Tibial nerve (tissue), 4 donors: ENCODE data around the gene MGMT. TPM values are rescaled to one million over a fixed set of nuclear protein-coding genes. Genes with fewer than 3 reads are reported as not detected.

Experiments
- DNase-seq, 2 donors: peaks; one replicate each; pipeline ENCODE4 v3.0.0-alpha.2; 2019; ENCODE audit warnings: low spot score in 2 of 2
- H3K27ac ChIP-seq, 4 donors: fragments of 200-600 bp; sonication (generic) in 3 of 4; one replicate each; pipeline ENCODE4 v1.5.1; 2017 to 2019; ENCODE audit warnings: mild to moderate bottlenecking in 1 of 4
- H3K27me3 ChIP-seq, 2 donors: fragments of 200-600 bp; sonication (generic) in 1 of 2; one replicate each; pipeline versions ENCODE4 v1.5.1 to v1.6.0; 2017 to 2019
- H3K36me3 ChIP-seq, 3 donors: fragments of 200-600 bp; sonication (generic); one replicate each; pipeline ENCODE4 v1.5.1; 2018 to 2019
- H3K4me1 ChIP-seq, 4 donors: fragments of 200-600 bp; sonication (generic) in 3 of 4; one replicate each; pipeline ENCODE4 v1.5.1; 2017 to 2019
- H3K4me3 ChIP-seq, 4 donors: fragments of 200-600 bp; sonication (generic) in 3 of 4; one replicate each; pipeline ENCODE4 v1.5.1; 2017 to 2019; ENCODE audit warnings: mild to moderate bottlenecking in 1 of 4, moderate library complexity in 1 of 4
- H3K9me3 ChIP-seq, 4 donors: fragments of 200-600 bp; sonication (generic) in 3 of 4; one replicate each; pipeline ENCODE4 v1.5.1; 2017 to 2019
- CTCF ChIP-seq, 5 experiments: fragments of 200-600 bp in 3 of 5; fragments of 450-650 bp in 2 of 5; sonication (generic) in 3 of 5; IDR thresholded peaks; one replicate each; pipeline ENCODE4 v1.5.1; 2016 to 2019; ENCODE audit warnings: antibody characterized with exemption in 5 of 5, mild to moderate bottlenecking in 3 of 5, moderate library complexity in 2 of 5
- EP300 ChIP-seq, 2 donors: sonication (generic); formaldehyde crosslinking; IDR thresholded peaks; one replicate each; pipeline ENCODE4 v1.6.1; 2017; ENCODE audit warnings: antibody characterized with exemption in 2 of 2, mild to moderate bottlenecking in 1 of 2
- POLR2A ChIP-seq, 2 donors: fragments of 450-650 bp; IDR thresholded peaks; one replicate each; pipeline ENCODE4 v1.6.1; 2017; ENCODE audit warnings: antibody characterized with exemption in 2 of 2, mild to moderate bottlenecking in 2 of 2, moderate library complexity in 2 of 2
- WGBS, 2 donors: methylation state at CpG; one replicate each; pipeline ENCODE4 v1.1.5; 2018; 5-methylcytosine and 5-hydroxymethylcytosine counted together
- total RNA-seq, 4 donors: library from RNA; depleted of rRNA; stranded (reverse); fragments of >200 nt; gene quantifications; one replicate each; pipeline ENCODE4 v1.1.0, GENCODE V29; 2016

Gene MGMT
- total RNA-seq, 4 donors from 2014 or later, result 26.1 to 39.1 (median 33.7) TPM

GRCh38 chr10:129768437-129769355, 301.7 kb downstream of the MGMT start:
- TF ChIP-seq POLR2A (IDR thresholded peaks at IDR 0.05) (no peak), CTCF (IDR thresholded peaks at IDR 0.05) (no peak), EP300 (IDR thresholded peaks at IDR 0.05) (no peak)
- no peak for DNase-seq
- 89 to 90% methylated on average over 31 to 37 of the region's 44 CpGs for WGBS, 2 donors
- no peaks in the 10 kb centered on the region for H3K27me3 ChIP-seq
- no peak overlapping the region for H3K27ac ChIP-seq
- H3K9me3 ChIP-seq, result peaks cover 0 to 3% (median 0%) of the 10 kb centered on the region in 4 donors
- no peaks in the 10 kb centered on the region for H3K4me1 ChIP-seq
- peaks cover 0 to 78% (median 0%) of the 10 kb centered on the region in 3 donors for H3K36me3 ChIP-seq
- no peak overlapping the region for H3K4me3 ChIP-seq

GRCh38 chr10:129769381-129770116, 302.5 kb downstream of the MGMT start:
- no peaks in the 10 kb centered on the region for H3K4me1 ChIP-seq
- H3K27ac ChIP-seq, result no peak overlapping the region
- WGBS, 2 donors, result 89 to 90% methylated on average over 24 of the region's 24 CpGs
- H3K4me3 ChIP-seq, result no peak overlapping the region
- DNase-seq, result no peak
- TF ChIP-seq EP300 (IDR thresholded peaks at IDR 0.05), result no peak
- TF ChIP-seq CTCF (IDR thresholded peaks at IDR 0.05), result no peak
- TF ChIP-seq POLR2A (IDR thresholded peaks at IDR 0.05), result no peak
- no peaks in the 10 kb centered on the region for H3K27me3 ChIP-seq
- peaks cover 0 to 6% (median 0%) of the 10 kb centered on the region in 4 donors for H3K9me3 ChIP-seq
- H3K36me3 ChIP-seq, result peaks cover 0 to 78% (median 0%) of the 10 kb centered on the region in 3 donors

GRCh38 chr10:129770286-129770685, 303.2 kb downstream of the MGMT start:
- TF ChIP-seq POLR2A (IDR thresholded peaks at IDR 0.05) (no peak), CTCF (IDR thresholded peaks at IDR 0.05) (no peak), EP300 (IDR thresholded peaks at IDR 0.05) (no peak)
- no peaks in the 10 kb centered on the region for H3K4me1 ChIP-seq
- no peak overlapping the region for H3K4me3 ChIP-seq
- no peak for DNase-seq
- WGBS, 2 donors, result 94 to 96% methylated on average over 14 of the region's 14 CpGs
- peaks cover 0 to 78% (median 0%) of the 10 kb centered on the region in 3 donors for H3K36me3 ChIP-seq
- H3K27ac ChIP-seq, result no peak overlapping the region
- H3K9me3 ChIP-seq, result peaks cover 0 to 11% (median 0%) of the 10 kb centered on the region in 4 donors
- no peaks in the 10 kb centered on the region for H3K27me3 ChIP-seq

GRCh38 chr10:129771024-129771423, 304.0 kb downstream of the MGMT start:
- peaks cover 0 to 71% (median 0%) of the 10 kb centered on the region in 3 donors for H3K36me3 ChIP-seq
- no peak for TF ChIP-seq CTCF (IDR thresholded peaks at IDR 0.05)
- TF ChIP-seq POLR2A (IDR thresholded peaks at IDR 0.05), result no peak
- no peak for TF ChIP-seq EP300 (IDR thresholded peaks at IDR 0.05)
- H3K4me1 ChIP-seq, result no peaks in the 10 kb centered on the region
- no peak for DNase-seq
- no peak overlapping the region for H3K27ac ChIP-seq
- H3K27me3 ChIP-seq, result no peaks in the 10 kb centered on the region
- no peak overlapping the region for H3K4me3 ChIP-seq
- 71 to 78% methylated on average over 13 of the region's 13 CpGs for WGBS, 2 donors
- peaks cover 0 to 15% (median 0%) of the 10 kb centered on the region in 4 donors for H3K9me3 ChIP-seq
